Large intestine (tissue), 3 donors: ENCODE results near the gene FERMT3. TPM values are rescaled to one million over a fixed set of nuclear protein-coding genes. Genes with fewer than 3 reads are reported as not detected.

Experiments used
- DNase-seq, 2 donors: peaks; one replicate each; pipeline versions ENCODE4 v3.0.0 to v3.0.0-alpha.2; 2013
- H3K27ac ChIP-seq: one replicate; pipeline ENCODE4 v1.5.1; 2013; ENCODE audit warnings: low read length
- H3K27me3 ChIP-seq: 2 replicates; pipeline ENCODE4 v1.6.1; 2013; ENCODE audit warnings: low read length; ENCODE audit not compliant: control insufficient read depth, insufficient read depth
- H3K36me3 ChIP-seq: 2 replicates; pipeline ENCODE4 v1.6.1; 2013; ENCODE audit warnings: low read length; ENCODE audit not compliant: control insufficient read depth, insufficient read depth
- H3K4me1 ChIP-seq: one replicate; pipeline ENCODE4 v1.6.1; 2013; ENCODE audit warnings: low read length; ENCODE audit not compliant: control insufficient read depth, insufficient read depth
- H3K4me3 ChIP-seq: one replicate; pipeline ENCODE4 v1.5.1; 2013; ENCODE audit warnings: low read length
- H3K9me3 ChIP-seq: one replicate; pipeline ENCODE4 v1.6.1; 2013; ENCODE audit warnings: mild to moderate bottlenecking, low read depth, low read length, moderate library complexity; ENCODE audit not compliant: control insufficient read depth
- WGBS: methylation state at CpG from one replicate; pipeline ENCODE4 v1.1.5; 2013; ENCODE audit warnings: low lambda C conversion rate; ENCODE audit not compliant: insufficient coverage; 5-methylcytosine and 5-hydroxymethylcytosine counted together
- polyA plus RNA-seq: library from polyadenylated mRNA; unstranded; fragments of 120-200 nt; gene quantifications from one replicate; pipeline ENCODE4 v1.2.1, GENCODE V29; 2013

Gene FERMT3
- polyA plus RNA-seq, 1 donor: 28.5 TPM

GRCh38 chr11:64227405-64227956 lies 21.0 kb downstream of the FERMT3 start:
- no peak overlapping the region for H3K27ac ChIP-seq
- peaks cover 15% of the 10 kb centered on the region for H3K36me3 ChIP-seq
- peak overlapping the region; percentile 98 for H3K4me3 ChIP-seq
- peaks cover 45% of the 10 kb centered on the region for H3K4me1 ChIP-seq
- no peak for DNase-seq
- no peaks in the 10 kb centered on the region for H3K27me3 ChIP-seq
- H3K9me3 ChIP-seq: no peaks in the 10 kb centered on the region
- no CpG with 5 or more reads among the region's 3 CpGs for WGBS

DNA sequence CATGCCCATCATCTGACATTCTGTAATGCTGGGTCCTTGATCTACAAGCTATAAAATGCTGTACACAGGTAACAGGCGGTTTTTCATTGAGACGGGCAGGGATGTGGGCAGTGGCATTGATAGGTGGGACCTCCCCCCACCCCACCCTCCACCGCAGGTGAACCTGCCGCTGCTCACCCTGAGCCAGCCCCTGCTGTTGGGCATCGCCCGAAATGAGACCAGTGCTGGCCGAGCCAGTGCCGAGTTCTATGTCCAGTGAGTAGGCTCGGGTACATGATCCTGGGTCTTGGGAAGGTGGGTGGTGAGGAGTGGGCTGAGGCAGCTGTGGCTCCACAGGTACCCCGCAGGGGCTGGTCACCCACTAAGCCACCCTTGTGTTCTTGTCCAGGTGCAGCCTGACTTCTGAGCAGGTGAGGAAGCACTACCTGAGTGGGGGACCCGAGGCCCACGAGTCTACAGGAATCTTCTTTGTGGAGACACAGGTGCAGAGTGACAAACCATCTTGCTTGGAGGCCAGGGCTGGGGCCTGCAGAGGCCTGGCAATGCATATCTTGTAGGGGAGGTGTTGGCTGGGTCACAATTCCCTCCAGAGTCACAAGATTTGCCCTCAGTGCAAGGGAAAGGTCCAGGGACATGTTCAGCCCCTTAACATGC lies 22.7 kb downstream of the FERMT3 start:
- H3K27me3 ChIP-seq: no peaks in the 10 kb centered on the region
- H3K27ac ChIP-seq: peak overlapping the region; percentile 85
- no peak for DNase-seq
- H3K4me1 ChIP-seq: peaks cover 47% of the 10 kb centered on the region
- H3K9me3 ChIP-seq: no peaks in the 10 kb centered on the region
- peaks cover 3% of the 10 kb centered on the region for H3K36me3 ChIP-seq
- H3K4me3 ChIP-seq: peak overlapping the region; percentile 87
- WGBS: no CpG with 5 or more reads among the region's 12 CpGs

DNA sequence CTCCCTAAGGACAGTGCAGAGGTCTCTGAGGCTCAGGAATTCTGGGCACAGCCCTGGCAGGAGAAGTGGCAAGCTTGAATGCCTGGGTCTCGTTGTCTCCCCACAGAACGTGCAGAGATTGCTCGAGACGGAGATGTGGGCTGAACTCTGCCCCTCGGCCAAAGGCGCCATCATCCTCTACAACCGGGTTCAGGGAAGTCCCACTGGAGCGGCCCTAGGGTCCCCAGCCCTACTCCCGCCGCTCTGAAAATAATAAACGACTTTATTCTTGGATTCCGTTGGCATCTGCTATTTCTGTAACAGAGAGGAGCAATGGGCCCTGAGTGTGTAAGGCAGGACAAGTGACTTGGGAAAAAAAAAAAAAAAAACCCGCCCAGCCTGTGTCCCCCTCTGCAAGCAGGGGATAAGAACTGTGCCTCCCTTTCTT lies 23.2 kb downstream of the FERMT3 start:
- Histone ChIP-seq H3K27ac (peak overlapping the region; percentile 85), H3K4me1 (peaks cover 47% of the 10 kb centered on the region), H3K4me3 (peak overlapping the region; percentile 87), H3K27me3 (no peaks in the 10 kb centered on the region), H3K9me3 (no peaks in the 10 kb centered on the region), H3K36me3 (no peaks in the 10 kb centered on the region)
- WGBS: 0% methylated on average over 1 of the region's 13 CpGs
- peak in 1 of 2 donors; percentile 72 for DNase-seq

DNA sequence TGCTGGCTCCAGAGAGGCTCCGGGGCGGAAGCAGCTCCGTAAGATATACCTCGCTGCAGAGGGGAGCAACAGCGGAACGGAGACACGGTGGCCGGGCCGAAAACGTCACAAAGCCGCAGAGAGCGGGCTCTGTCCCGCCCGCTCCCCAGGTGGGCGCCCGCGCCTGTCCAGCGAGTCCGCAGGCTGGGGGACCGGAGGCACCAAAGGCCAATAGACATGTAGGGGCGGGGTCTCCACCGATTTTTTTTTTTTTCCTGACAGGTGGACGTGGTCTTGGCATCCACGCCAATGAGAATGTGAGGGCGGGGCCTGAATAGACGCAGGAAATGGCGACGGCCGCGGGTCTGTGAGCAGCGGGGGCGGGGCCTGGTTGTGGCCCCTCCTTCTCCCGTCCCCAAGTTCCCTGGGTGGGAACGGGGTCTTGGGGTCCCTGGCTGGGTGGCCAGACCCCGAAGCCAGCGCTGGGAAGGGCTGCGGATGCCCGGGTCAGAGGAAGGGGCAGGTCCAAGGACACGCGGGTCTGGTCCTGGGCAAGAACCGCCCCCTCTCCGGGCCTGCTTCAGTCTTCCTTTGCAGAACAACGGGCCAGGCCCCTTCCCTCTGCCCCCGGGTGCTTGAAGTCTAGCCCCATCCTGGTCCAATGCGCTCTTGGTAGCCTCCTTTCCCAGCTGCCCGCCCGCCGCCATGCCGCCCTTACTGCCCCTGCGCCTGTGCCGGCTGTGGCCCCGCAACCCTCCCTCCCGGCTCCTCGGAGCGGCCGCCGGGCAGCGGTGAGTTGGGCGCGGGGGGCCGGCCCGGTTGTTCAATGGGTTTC lies 23.9 kb downstream of the FERMT3 start, which contains the start of gene DNAJC4:
Gene DNAJC4 (plus strand): TSS at position 378 of the 814 bp plus-strand sequence. CDS start 307 bp downstream, at position 685.
- H3K36me3 ChIP-seq: no peaks in the 10 kb centered on the region
- DNase-seq: peak; percentile 92 to 96
- H3K4me3 ChIP-seq: peak within 1 kb of the TSS; percentile 87
- H3K27me3 ChIP-seq: no peaks in the 10 kb centered on the region
- no CpG with 5 or more reads among the region's 62 CpGs for WGBS
- peaks cover 44% of the 10 kb centered on the region for H3K4me1 ChIP-seq
- H3K27ac ChIP-seq: peak within 1 kb of the TSS; percentile 85
- H3K9me3 ChIP-seq: no peaks in the 10 kb centered on the region

DNA sequence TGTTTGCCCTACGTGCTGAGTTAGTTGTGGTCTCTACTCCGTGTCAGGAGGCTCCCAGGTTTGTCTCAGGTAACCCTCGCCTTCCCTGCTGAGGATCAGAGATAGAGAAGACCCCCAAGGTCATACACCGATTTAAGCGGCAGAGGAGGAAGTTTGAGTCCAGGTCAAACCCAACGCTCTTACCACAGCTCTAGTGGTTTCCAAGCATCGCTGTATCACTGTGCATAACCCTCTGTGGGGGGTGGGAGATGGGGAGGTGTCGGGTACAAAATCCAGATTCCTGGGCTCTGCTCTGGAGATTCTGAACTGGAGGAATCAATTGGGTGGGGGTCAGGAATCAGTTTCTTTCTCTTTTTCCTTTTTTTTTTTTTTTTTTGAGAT lies 24.5 kb downstream of the FERMT3 start:
- WGBS: no CpG with 5 or more reads among the region's 8 CpGs
- Histone ChIP-seq H3K36me3 (peaks cover 2% of the 10 kb centered on the region), H3K9me3 (no peaks in the 10 kb centered on the region), H3K27ac (peak overlapping the region; percentile 85), H3K4me1 (peaks cover 48% of the 10 kb centered on the region), H3K4me3 (peak overlapping the region; percentile 87), H3K27me3 (no peaks in the 10 kb centered on the region)
- DNase-seq: no peak

DNA sequence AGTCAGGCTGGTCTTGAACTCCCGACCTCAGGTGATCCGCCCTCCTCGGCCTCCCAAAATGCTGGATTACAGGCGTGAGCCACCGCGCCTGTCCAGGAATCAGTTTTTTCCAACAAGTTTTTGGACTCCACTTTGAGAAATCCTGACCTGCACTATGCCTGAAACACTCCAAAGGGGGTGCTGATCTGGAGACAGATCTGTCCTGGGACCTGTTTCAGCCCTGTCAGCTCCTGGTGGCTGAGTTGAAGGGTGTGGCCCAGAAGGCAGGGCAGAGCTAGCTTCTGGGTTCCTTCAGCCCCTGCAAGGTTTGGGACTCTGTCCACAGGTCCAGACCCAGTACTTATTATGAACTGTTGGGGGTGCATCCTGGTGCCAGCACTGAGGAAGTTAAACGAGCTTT lies 25.0 kb downstream of the FERMT3 start:
- Histone ChIP-seq H3K4me3 (no peak overlapping the region), H3K4me1 (peaks cover 47% of the 10 kb centered on the region), H3K27me3 (no peaks in the 10 kb centered on the region), H3K36me3 (peaks cover 5% of the 10 kb centered on the region), H3K9me3 (no peaks in the 10 kb centered on the region), H3K27ac (no peak overlapping the region)
- WGBS: no CpG with 5 or more reads among the region's 7 CpGs
- DNase-seq: no peak

DNA sequence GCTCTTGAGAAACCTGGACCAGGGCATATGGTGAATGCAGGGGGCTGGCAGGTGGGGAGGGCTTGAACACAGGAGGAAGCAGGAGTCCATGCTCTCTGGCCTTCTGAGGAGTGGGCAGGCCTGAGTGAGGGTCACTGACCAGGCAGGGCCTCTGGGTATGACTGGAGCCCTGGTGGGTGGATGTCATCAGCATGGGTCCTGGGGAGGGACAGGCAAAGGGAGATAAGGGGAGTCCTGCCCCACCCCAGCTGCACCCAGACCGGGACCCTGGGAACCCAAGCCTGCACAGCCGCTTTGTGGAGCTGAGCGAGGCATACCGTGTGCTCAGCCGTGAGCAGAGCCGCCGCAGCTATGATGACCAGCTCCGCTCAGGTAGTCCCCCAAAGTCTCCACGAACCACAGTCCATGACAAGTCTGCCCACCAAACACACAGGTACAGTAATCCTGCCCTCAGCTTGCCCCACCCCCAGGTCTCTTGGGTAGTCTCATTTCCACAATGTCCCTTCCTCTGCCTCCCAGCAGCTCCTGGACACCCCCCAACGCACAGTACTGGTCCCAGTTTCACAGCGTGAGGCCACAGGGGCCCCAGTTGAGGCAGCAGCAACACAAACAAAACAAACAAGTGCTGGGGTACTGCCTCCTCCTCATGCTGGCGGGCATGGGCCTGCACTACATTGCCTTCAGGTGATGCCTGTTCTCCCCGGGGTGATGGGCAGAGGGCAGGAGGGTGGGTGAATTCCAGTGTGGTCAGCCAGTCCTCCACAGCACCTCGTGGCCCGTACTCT lies 25.9 kb downstream of the FERMT3 start:
- no CpG with 5 or more reads among the region's 15 CpGs for WGBS
- peaks cover 5% of the 10 kb centered on the region for H3K36me3 ChIP-seq
- H3K4me1 ChIP-seq: peaks cover 45% of the 10 kb centered on the region
- no peak overlapping the region for H3K4me3 ChIP-seq
- no peak overlapping the region for H3K27ac ChIP-seq
- no peaks in the 10 kb centered on the region for H3K27me3 ChIP-seq
- H3K9me3 ChIP-seq: no peaks in the 10 kb centered on the region
- no peak for DNase-seq

DNA sequence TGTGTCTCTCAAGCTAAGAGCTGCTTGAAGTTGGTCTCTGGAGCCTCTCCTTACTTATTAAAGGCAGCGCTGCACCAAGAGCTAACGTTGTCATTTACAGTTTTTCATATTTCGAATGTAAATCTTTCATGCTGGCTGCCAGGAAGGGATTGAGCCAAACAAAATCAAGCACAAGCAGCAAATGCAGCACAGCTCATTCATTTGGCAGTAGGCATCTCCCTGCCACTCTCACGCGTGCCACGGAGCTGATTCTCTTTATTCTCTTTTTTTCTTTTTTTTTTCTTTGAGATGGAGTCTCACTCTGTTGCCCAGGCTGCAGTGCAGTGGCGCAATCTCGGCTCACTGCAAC lies 26.4 kb downstream of the FERMT3 start:
- Histone ChIP-seq H3K27me3 (no peaks in the 10 kb centered on the region), H3K4me3 (no peak overlapping the region), H3K4me1 (peaks cover 47% of the 10 kb centered on the region), H3K36me3 (peaks cover 6% of the 10 kb centered on the region), H3K27ac (no peak overlapping the region), H3K9me3 (no peaks in the 10 kb centered on the region)
- WGBS: 90% methylated on average over 2 of the region's 8 CpGs
- DNase-seq: no peak

- peak; percentile 50 to 75 for DNase-seq
- H3K4me1 ChIP-seq: peaks cover 51% of the 10 kb centered on the region
- peak within 1 kb of the TSS; percentile 71 for H3K4me3 ChIP-seq
- WGBS: no CpG with 5 or more reads among the region's 62 CpGs
- H3K27ac ChIP-seq: peak within 1 kb of the TSS; percentile 23
- peaks cover 17% of the 10 kb centered on the region for H3K36me3 ChIP-seq
- no peaks in the 10 kb centered on the region for H3K27me3 ChIP-seq
- H3K9me3 ChIP-seq: no peaks in the 10 kb centered on the region
Measured at GRCh38 chr11:64233913-64234586, 27.5 kb downstream of the FERMT3 start, which contains the start of gene VEGFB. TSS of gene VEGFB (plus strand) at chr11:64234584. CDS start at chr11:64234834, 250 bp downstream.
